Thyroid gland (tissue), 4 donors: ENCODE results near the gene UNG.

ENCODE experiments used
- CTCF ChIP-seq, 6 experiments: fragments of 200-600 bp in 3 of 6; fragments of 450-650 bp in 3 of 6; sonication (generic) in 3 of 6; IDR thresholded peaks; one replicate each; pipeline ENCODE4 v1.5.1; 2016 to 2019; ENCODE audit warnings: antibody characterized with exemption in 6 of 6, mild to moderate bottlenecking in 2 of 6, inconsistent platforms in 1 of 6, moderate library complexity in 1 of 6
- POLR2A ChIP-seq, 2 donors: fragments of 450-650 bp; IDR thresholded peaks; one replicate each; pipeline ENCODE4 v1.6.1; 2017; ENCODE audit warnings: antibody characterized with exemption in 2 of 2, mild to moderate bottlenecking in 2 of 2, moderate library complexity in 1 of 2

DNA sequence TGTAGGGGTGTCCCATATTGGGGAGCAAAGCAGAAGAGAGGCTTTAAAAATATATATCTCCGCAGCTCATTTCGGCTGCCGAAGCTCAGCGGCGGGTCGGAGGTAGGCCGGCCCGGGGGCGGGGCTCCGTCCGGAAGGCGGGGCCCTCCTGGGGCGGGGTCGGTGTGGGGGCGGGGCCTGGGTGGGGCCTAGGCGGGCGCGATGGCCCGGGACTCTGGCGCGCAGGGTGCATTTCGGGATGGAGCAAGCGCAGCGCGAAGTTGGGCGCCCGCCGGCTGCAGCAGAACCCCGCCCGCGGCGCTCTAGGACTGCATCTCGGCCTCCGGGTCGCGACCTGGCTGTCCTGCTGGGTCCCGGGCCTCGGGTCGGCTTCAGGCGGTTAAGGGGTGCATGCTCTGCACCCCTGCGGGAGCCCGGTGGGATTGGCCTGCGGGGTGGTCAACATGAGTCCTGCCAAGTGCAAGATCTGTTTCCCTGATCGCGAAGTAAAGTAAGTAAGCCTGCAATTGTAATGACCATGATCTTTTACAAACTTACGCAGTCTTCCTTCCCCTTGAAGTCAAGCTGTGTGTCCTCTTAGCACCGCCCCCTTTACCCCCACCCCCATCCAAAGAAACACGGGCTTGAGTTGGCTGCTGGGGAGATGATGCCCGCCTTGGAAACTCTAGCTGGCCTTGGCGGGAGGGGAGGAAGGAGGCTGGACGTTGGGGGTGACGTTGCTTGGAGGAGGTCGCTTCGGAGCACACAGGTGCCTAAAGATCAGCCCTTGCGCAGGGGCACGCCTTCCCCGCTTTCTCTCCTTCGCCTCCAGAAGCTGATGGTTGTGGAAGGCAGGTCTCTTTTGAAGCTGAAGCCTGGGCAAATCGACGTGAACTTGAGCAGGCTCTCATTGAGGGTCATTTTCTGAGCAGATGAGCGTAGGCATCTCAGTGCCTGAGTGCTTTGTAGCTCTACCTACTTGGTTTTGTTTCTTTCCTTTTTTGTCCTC, 57.3 kb downstream of the UNG start:
- no peak for TF ChIP-seq CTCF (IDR thresholded peaks at IDR 0.05)
- peak in 1 of 2 donors; percentile 60 for TF ChIP-seq POLR2A (IDR thresholded peaks at IDR 0.05)
